Liver (tissue), 9 donors: ENCODE data around the gene LPO. TPM values are rescaled to one million over a fixed set of nuclear protein-coding genes. Genes with fewer than 3 reads are reported as not detected.

ENCODE experiments used
- DNase-seq: peaks from one replicate; pipeline ENCODE4 v3.0.0-alpha.2; 2017; ENCODE audit warnings: low spot score
- H3K27ac ChIP-seq, 2 donors: one replicate each; pipeline ENCODE4 v1.7.0; 2013; ENCODE audit warnings: inconsistent platforms in 2 of 2, low read length in 2 of 2, control low read depth in 1 of 2, low read depth in 1 of 2, mild to moderate bottlenecking in 1 of 2
- H3K27me3 ChIP-seq, 4 donors: one replicate each; pipeline versions ENCODE4 v1.6.1 to v1.7.0; 2013; ENCODE audit warnings: low read length in 3 of 4, inconsistent platforms in 1 of 4, mild to moderate bottlenecking in 1 of 4, moderate library complexity in 1 of 4; ENCODE audit not compliant: control insufficient read depth in 4 of 4, insufficient read depth in 4 of 4
- H3K36me3 ChIP-seq, 4 donors: one replicate each; pipeline versions ENCODE4 v1.6.1 to v1.7.0; 2013; ENCODE audit warnings: low read length in 3 of 4, mild to moderate bottlenecking in 3 of 4, low read depth in 1 of 4, moderate library complexity in 1 of 4; ENCODE audit not compliant: control insufficient read depth in 4 of 4, insufficient read depth in 3 of 4
- H3K4me1 ChIP-seq, 4 donors: one replicate each; pipeline versions ENCODE4 v1.6.1 to v1.7.0; 2013; ENCODE audit warnings: low read length in 3 of 4, mild to moderate bottlenecking in 3 of 4, moderate library complexity in 1 of 4; ENCODE audit not compliant: control insufficient read depth in 4 of 4, insufficient read depth in 4 of 4
- H3K4me3 ChIP-seq, 3 donors: one replicate each; pipeline versions ENCODE4 v1.6.1 to v1.7.0; 2013; ENCODE audit warnings: low read length in 3 of 3, control low read depth in 1 of 3, low read depth in 1 of 3, mild to moderate bottlenecking in 1 of 3
- H3K9ac ChIP-seq, 2 donors: one replicate each; pipeline ENCODE4 v1.7.0; 2013; ENCODE audit warnings: low read length in 2 of 2, mild to moderate bottlenecking in 2 of 2, moderate library complexity in 2 of 2, control low read depth in 1 of 2, low read depth in 1 of 2
- H3K9me3 ChIP-seq, 4 donors: one replicate each; pipeline versions ENCODE4 v1.6.1 to v1.7.0; 2013; ENCODE audit warnings: low read length in 3 of 4; ENCODE audit not compliant: control insufficient read depth in 4 of 4
- ATF3 ChIP-seq: IDR thresholded peaks from 2 replicates; pipeline ENCODE4 v1.6.1; 2016; ENCODE audit warnings: antibody characterized with exemption
- CTCF ChIP-seq: fragments of 150-350 bp; IDR thresholded peaks from 2 replicates; pipeline ENCODE4 v1.5.1; 2017; ENCODE audit warnings: improper control_type of control experiment, low read depth, low read length; ENCODE audit not compliant: missing input control
- EGR1 ChIP-seq, 2 donors: IDR thresholded peaks; 2 replicates each; pipeline ENCODE4 v1.6.1; 2016 to 2018; ENCODE audit warnings: antibody characterized with exemption in 2 of 2, low read depth in 2 of 2
- FOXA1 ChIP-seq: IDR thresholded peaks from 2 replicates; pipeline ENCODE4 v1.6.1; 2016; ENCODE audit warnings: antibody characterized with exemption
- FOXA2 ChIP-seq: IDR thresholded peaks from 2 replicates; pipeline ENCODE4 v1.6.1; 2016; ENCODE audit warnings: antibody characterized with exemption
- GABPA ChIP-seq, 2 donors: IDR thresholded peaks in 1 of 2; conservative IDR thresholded peaks in 1 of 2; 2 replicates each; pipeline ENCODE4 v1.6.1; 2016; ENCODE audit warnings: antibody characterized with exemption in 2 of 2, mild to moderate bottlenecking in 1 of 2, moderate library complexity in 1 of 2
- HNF4A ChIP-seq, 2 donors: conservative IDR thresholded peaks; 2 replicates each; pipeline ENCODE4 v1.6.1; 2016; ENCODE audit warnings: antibody characterized with exemption in 2 of 2, mild to moderate bottlenecking in 2 of 2
- HNF4G ChIP-seq: IDR thresholded peaks from 2 replicates; pipeline ENCODE4 v1.6.1; 2016; ENCODE audit warnings: antibody characterized with exemption
- JUND ChIP-seq, 2 donors: IDR thresholded peaks; 2 replicates each; pipeline ENCODE4 v1.6.1; 2016; ENCODE audit warnings: antibody characterized with exemption in 2 of 2
- MAX ChIP-seq: IDR thresholded peaks from 2 replicates; pipeline ENCODE4 v1.6.1; 2016; ENCODE audit warnings: antibody characterized with exemption
- NR2F2 ChIP-seq: IDR thresholded peaks from 2 replicates; pipeline ENCODE4 v1.6.1; 2016; ENCODE audit warnings: antibody characterized with exemption
- RAD21 ChIP-seq, 2 donors: IDR thresholded peaks; 2 replicates each; pipeline ENCODE4 v1.6.1; 2016; ENCODE audit warnings: antibody characterized with exemption in 2 of 2, mild to moderate bottlenecking in 2 of 2
- REST ChIP-seq: IDR thresholded peaks from 2 replicates; pipeline ENCODE4 v1.6.1; 2016; ENCODE audit warnings: antibody characterized with exemption, mild to moderate bottlenecking
- RXRA ChIP-seq, 2 donors: IDR thresholded peaks; 2 replicates each; pipeline ENCODE4 v1.6.1; 2017 to 2018; ENCODE audit warnings: antibody characterized with exemption in 2 of 2, mild to moderate bottlenecking in 1 of 2
- SP1 ChIP-seq: IDR thresholded peaks from 2 replicates; pipeline ENCODE4 v1.6.1; 2018; ENCODE audit warnings: antibody characterized with exemption, mild to moderate bottlenecking
- TAF1 ChIP-seq: conservative IDR thresholded peaks from 2 replicates; pipeline ENCODE4 v1.6.1; 2016; ENCODE audit warnings: antibody characterized with exemption, mild to moderate bottlenecking
- YY1 ChIP-seq: IDR thresholded peaks from 2 replicates; pipeline ENCODE4 v1.6.1; 2016; ENCODE audit warnings: antibody characterized with exemption, mild to moderate bottlenecking
- ZBTB33 ChIP-seq: IDR thresholded peaks from 2 replicates; pipeline ENCODE4 v1.6.1; 2016; ENCODE audit warnings: antibody characterized with exemption
- WGBS: extraction: QIAGEN DNeasy Blood & Tissue Kit; methylation state at CpG from one replicate; pipeline ENCODE4 v1.1.7; 2013; 5-methylcytosine and 5-hydroxymethylcytosine counted together
- polyA plus RNA-seq, 2 donors: library from polyadenylated mRNA; stranded (reverse) in 1 of 2; unstranded in 1 of 2; fragments of 200-250 nt in 1 of 2; fragments of >200 nt in 1 of 2; fragmentation: Nextera tagmentation in 1 of 2; extraction: Ambion mirVana in 1 of 2; gene quantifications; one replicate each; pipeline versions ENCODE4 v1.2.1 to v1.2.3, GENCODE V29; 2013 to 2015
- total RNA-seq, 2 donors: library from RNA; depleted of rRNA; stranded (reverse); fragments of >200 nt; gene quantifications; one replicate each; pipeline ENCODE4 v1.2.3, GENCODE V29; 2014
- donor health status: healthy.
- donor health status: healthy.
- donor health status: healthy.
- donor health status: healthy.
- donor health status: healthy.

LPO gene
- total and polyA plus RNA-seq, 4 donors, result not detected

- no peak overlapping the region for H3K4me3 ChIP-seq
- no peaks in the 10 kb centered on the region for H3K4me1 ChIP-seq
- WGBS, result 45% methylated on average over 2 of the region's 2 CpGs
- peaks cover 0 to 3% (median 0%) of the 10 kb centered on the region in 4 donors for H3K27me3 ChIP-seq
- no peaks in the 10 kb centered on the region for H3K9me3 ChIP-seq
- no peak for DNase-seq
- TF ChIP-seq ZBTB33 (no peak), RAD21 (IDR thresholded peaks at IDR 0.05) (no peak), SP1 (no peak), FOXA1 (no peak), EGR1 (IDR thresholded peaks at IDR 0.05; ENCODE audit: low read depth in 2 of 2) (no peak), JUND (IDR thresholded peaks at IDR 0.05) (no peak), HNF4A (conservative IDR thresholded peaks at IDR 0.05) (no peak), REST (no peak), FOXA2 (no peak), RXRA (IDR thresholded peaks at IDR 0.05) (no peak), CTCF (no peak), YY1 (no peak), MAX (no peak), TAF1 (no peak), NR2F2 (no peak), HNF4G (no peak), GABPA (IDR thresholded peaks at IDR 0.05 in 1 of 2, conservative IDR thresholded peaks at IDR 0.05 in 1 of 2) (no peak), ATF3 (no peak)
- no peak overlapping the region for H3K27ac ChIP-seq
- no peaks in the 10 kb centered on the region for H3K36me3 ChIP-seq
- no peak overlapping the region for H3K9ac ChIP-seq
These were observed 51.5 kb downstream of the LPO start for GRCh38 chr17:58289869-58290268.
